ENCODE data around the gene ADAM22. TPM values are rescaled to one million over a fixed set of nuclear protein-coding genes. Genes with fewer than 3 reads are reported as not detected.

The ADAM22 gene
- polyA plus RNA-seq, 1 of the 3 experiments (the other 2 are of a cell fraction) = 3.0 TPM

- ChIA-PET POLR2A (no interaction called here), CTCF (interaction anchor here (2.7 kb wide), 1 partner anchor 31 kb away, joined by 12 read pairs; no protein-coding TSS in a partner anchor)
- Histone ChIP-seq H3K4me1 (ENCODE audit: control insufficient read depth in 1 of 2, insufficient read depth in 2 of 2, low read depth in 1 of 2, low read length in 1 of 2) (peaks cover 0 to 10% of the 10 kb centered on the region in 2 experiments; a peak in 2 of 4 replicates), H3K4me2 (no peak overlapping the region), H3K36me3 (replicated peaks in 1 of 2; ENCODE audit: control insufficient read depth in 1 of 2, insufficient read depth in 2 of 2, low read length in 1 of 2) (peaks cover 42 to 76% of the 10 kb centered on the region in 2 experiments), H3K27ac (ENCODE audit: low read depth in 2 of 2, low read length in 1 of 2) (peak overlapping the region in 1 of 2 experiments; percentile 69; a peak in 2 of 4 replicates), H3K9me3 (no peaks in the 10 kb centered on the region), H4K20me1 (ENCODE audit: insufficient read depth) (no peaks in the 10 kb centered on the region), H3K9ac (no peak overlapping the region), H2AFZ (ENCODE audit: low read depth) (no peak overlapping the region), H3K9me2 (no peaks in the 10 kb centered on the region), H3K79me2 (ENCODE audit: insufficient read depth) (no peaks in the 10 kb centered on the region), H3K4me3 (ENCODE audit: low read depth in 2 of 2, low read length in 1 of 2) (no peak overlapping the region), H3K27me3 (ENCODE audit: insufficient read depth) (no peaks in the 10 kb centered on the region), H3F3A (replicated peaks; ENCODE audit: insufficient read depth) (peaks cover 6% of the 10 kb centered on the region)
- WGBS (ENCODE audit: low lambda C conversion rate) = 97% methylated on average over 4 of the region's 4 CpGs
- DNase-seq = no peak
- TF ChIP-seq REST (IDR thresholded peaks at IDR 0.05; ENCODE audit: low read depth, low read length) (no peak), SMC3 (IDR thresholded peaks at IDR 0.05; ENCODE audit: low read depth, low read length) (no peak), NFIC (IDR thresholded peaks at IDR 0.05; ENCODE audit: borderline replicate concordance) (no peak), RAD21 (IDR thresholded peaks at IDR 0.05; ENCODE audit: low read length) (no peak), POLR2AphosphoS5 (IDR thresholded peaks at IDR 0.05; ENCODE audit: low read depth, low read length) (0 out of 2 replicates have a peak, but pooled peaks have one; percentile 7), TAF1 (IDR thresholded peaks at IDR 0.05; ENCODE audit: borderline replicate concordance, low read depth, low read length) (no peak)
These were observed 266.7 kb downstream of the ADAM22 start for GRCh38 chr7:88200789-88201188.

GRCh38 chr7:88201305-88201704 is 267.3 kb downstream of the ADAM22 start:
- POLR2A ChIA-PET = no interaction called here
- H3K79me2 ChIP-seq (ENCODE audit: insufficient read depth) = no peaks in the 10 kb centered on the region
- CTCF ChIA-PET = interaction anchor here (2.7 kb wide), 1 partner anchor 32 kb away, joined by 12 read pairs; no protein-coding TSS in a partner anchor
- peak overlapping the region in 1 of 2 experiments; percentile 69; a peak in 2 of 4 replicates for H3K27ac ChIP-seq (ENCODE audit: low read depth in 2 of 2, low read length in 1 of 2)
- H3K9me2 ChIP-seq = no peaks in the 10 kb centered on the region
- no peaks in the 10 kb centered on the region for H3K27me3 ChIP-seq (ENCODE audit: insufficient read depth)
- no peaks in the 10 kb centered on the region for H4K20me1 ChIP-seq (ENCODE audit: insufficient read depth)
- peaks cover 0 to 10% of the 10 kb centered on the region in 2 experiments; a peak in 2 of 4 replicates for H3K4me1 ChIP-seq (ENCODE audit: control insufficient read depth in 1 of 2, insufficient read depth in 2 of 2, low read depth in 1 of 2, low read length in 1 of 2)
- DNase-seq = no peak
- no peaks in the 10 kb centered on the region for H3K9me3 ChIP-seq
- no peak overlapping the region for H3K4me3 ChIP-seq (ENCODE audit: low read depth in 2 of 2, low read length in 1 of 2)
- H3K4me2 ChIP-seq = no peak overlapping the region
- H2AFZ ChIP-seq (ENCODE audit: low read depth) = no peak overlapping the region
- H3K36me3 ChIP-seq (replicated peaks in 1 of 2; ENCODE audit: control insufficient read depth in 1 of 2, insufficient read depth in 2 of 2, low read length in 1 of 2) = peaks cover 47 to 79% of the 10 kb centered on the region in 2 experiments
- H3K9ac ChIP-seq = no peak overlapping the region
- peaks cover 6% of the 10 kb centered on the region for H3F3A ChIP-seq (replicated peaks; ENCODE audit: insufficient read depth)
- TF ChIP-seq SIN3A (IDR thresholded peaks at IDR 0.05; ENCODE audit: borderline replicate concordance, low read depth, low read length) (no peak), RXRA (IDR thresholded peaks at IDR 0.05; ENCODE audit: borderline replicate concordance, low read depth) (no peak), TCF12 (IDR thresholded peaks at IDR 0.05) (no peak), TEAD4 (IDR thresholded peaks at IDR 0.05; ENCODE audit: borderline replicate concordance, insufficient read depth) (no peak), USF2 (IDR thresholded peaks at IDR 0.05; ENCODE audit: borderline replicate concordance, low read depth, low read length) (no peak), MEF2A (IDR thresholded peaks at IDR 0.05; ENCODE audit: borderline replicate concordance, low read depth) (no peak), RAD21 (IDR thresholded peaks at IDR 0.05; ENCODE audit: low read length) (no peak), FOXJ3 (CRISPR knock-in tag; IDR thresholded peaks at IDR 0.05) (no peak), PBX3 (IDR thresholded peaks at IDR 0.05) (no peak), REST (IDR thresholded peaks at IDR 0.05; ENCODE audit: low read depth, low read length) (no peak), CTCF (IDR thresholded peaks at IDR 0.05) (no peak)

Measured in SK-N-SH (cell line).